Nephron (organoid): ENCODE data around the gene GPRC5A.

Source experiments
- H3K27ac Mint-ChIP-seq, 3 experiments: 2 replicates each; pipeline ENCODE4 v1.8.0; 2020; ENCODE audit warnings: mixed read lengths in 3 of 3, mild to moderate bottlenecking in 2 of 3, moderate library complexity in 1 of 3
- H3K27me3 Mint-ChIP-seq: 2 replicates; pipeline ENCODE4 v1.8.0; 2021; ENCODE audit warnings: low read depth, mild to moderate bottlenecking, moderate library complexity, mixed read lengths
- H3K36me3 Mint-ChIP-seq: 2 replicates; pipeline ENCODE4 v1.8.0; 2020; ENCODE audit warnings: low read depth, mixed read lengths
- H3K4me1 Mint-ChIP-seq: 2 replicates; pipeline ENCODE4 v1.8.0; 2020; ENCODE audit warnings: mixed read lengths
- H3K4me3 Mint-ChIP-seq, 3 experiments: 2 replicates each; pipeline ENCODE4 v1.8.0; 2020; ENCODE audit warnings: mild to moderate bottlenecking in 3 of 3, mixed read lengths in 3 of 3, moderate library complexity in 2 of 3
- H3K9me3 Mint-ChIP-seq: 2 replicates; pipeline ENCODE4 v1.8.0; 2020; ENCODE audit warnings: mixed read lengths
- CTCF ChIP-seq, 3 experiments: fragments of 200-600 bp; sonication (generic); IDR thresholded peaks; one replicate each; pipeline ENCODE4 v1.5.0; 2021; ENCODE audit warnings: antibody characterized with exemption in 3 of 3; ENCODE audit not compliant: unreplicated experiment in 3 of 3

GPRC5A gene

GRCh38 chr12:12924169-12924568 is 32.8 kb downstream of the GPRC5A start:
- peaks cover 7% of the 10 kb centered on the region for H3K4me1 Mint-ChIP-seq
- no peak for TF ChIP-seq CTCF (IDR thresholded peaks at IDR 0.05; ENCODE audit: unreplicated experiment in 3 of 3)
- H3K4me3 Mint-ChIP-seq: no peak overlapping the region
- peaks cover 5% of the 10 kb centered on the region for H3K27me3 Mint-ChIP-seq
- H3K9me3 Mint-ChIP-seq: peaks cover 3% of the 10 kb centered on the region
- H3K27ac Mint-ChIP-seq: peak overlapping the region in 1 of 3 experiments; percentile 15
- H3K36me3 Mint-ChIP-seq: no peaks in the 10 kb centered on the region

GRCh38 chr12:12925388-12925787 is 34.0 kb downstream of the GPRC5A start:
- Mint-ChIP-seq H3K27ac (no peak overlapping the region), H3K4me3 (no peak overlapping the region), H3K4me1 (no peaks in the 10 kb centered on the region), H3K27me3 (peaks cover 7% of the 10 kb centered on the region), H3K36me3 (peaks cover 2% of the 10 kb centered on the region), H3K9me3 (peaks cover 3% of the 10 kb centered on the region)
- no peak for TF ChIP-seq CTCF (IDR thresholded peaks at IDR 0.05; ENCODE audit: unreplicated experiment in 3 of 3)

- Mint-ChIP-seq H3K36me3 (peaks cover 3% of the 10 kb centered on the region), H3K4me3 (no peak overlapping the region), H3K9me3 (peaks cover 3% of the 10 kb centered on the region), H3K27me3 (peaks cover 9% of the 10 kb centered on the region), H3K27ac (no peak overlapping the region), H3K4me1 (no peaks in the 10 kb centered on the region)
- no peak for TF ChIP-seq CTCF (IDR thresholded peaks at IDR 0.05; ENCODE audit: unreplicated experiment in 3 of 3)
Measured at GRCh38 chr12:12926571-12927071, 35.3 kb downstream of the GPRC5A start.

- no peak for TF ChIP-seq CTCF (IDR thresholded peaks at IDR 0.05; ENCODE audit: unreplicated experiment in 3 of 3)
- Mint-ChIP-seq H3K4me1 (no peaks in the 10 kb centered on the region), H3K36me3 (peaks cover 3% of the 10 kb centered on the region), H3K27me3 (peaks cover 4% of the 10 kb centered on the region), H3K4me3 (peak overlapping the region; percentile 74 to 77 (median 76)), H3K9me3 (peaks cover 3% of the 10 kb centered on the region), H3K27ac (peak overlapping the region in 2 of 3 experiments; percentile 35 to 55)
Measured at GRCh38 chr12:12927211-12928079, 36.1 kb downstream of the GPRC5A start.

- Mint-ChIP-seq H3K36me3 (peaks cover 3% of the 10 kb centered on the region), H3K27ac (no peak overlapping the region), H3K9me3 (peaks cover 3% of the 10 kb centered on the region), H3K4me3 (no peak overlapping the region), H3K4me1 (peaks cover 11% of the 10 kb centered on the region), H3K27me3 (peaks cover 3% of the 10 kb centered on the region)
- no peak for TF ChIP-seq CTCF (IDR thresholded peaks at IDR 0.05; ENCODE audit: unreplicated experiment in 3 of 3)
Measured at GRCh38 chr12:12929696-12930095, 38.3 kb downstream of the GPRC5A start.
